Effector memory CD4-positive, alpha-beta T cell (primary cell): ENCODE data around the gene OR10A6.

ENCODE experiments used
- DNase-seq, 3 donors: peaks; one replicate each; pipeline ENCODE4 v3.0.0-alpha.2; 2020
- H3K27ac ChIP-seq: 2 replicates; pipeline ENCODE4 v1.7.0; 2013; ENCODE audit warnings: mild to moderate bottlenecking, low read length, moderate library complexity; ENCODE audit not compliant: insufficient read depth, poor library complexity, severe bottlenecking
- H3K27me3 ChIP-seq: replicated peaks from 2 replicates; pipeline ENCODE4 v1.7.0; 2013; ENCODE audit warnings: mild to moderate bottlenecking, low read length; ENCODE audit not compliant: insufficient read depth, control insufficient read depth, poor library complexity, severe bottlenecking
- H3K36me3 ChIP-seq: 2 replicates; pipeline ENCODE4 v1.7.0; 2013; ENCODE audit warnings: mild to moderate bottlenecking, low read length, moderate library complexity; ENCODE audit not compliant: control insufficient read depth, insufficient read depth
- H3K4me1 ChIP-seq: 2 replicates; pipeline ENCODE4 v1.7.0; 2013; ENCODE audit warnings: low read length, mild to moderate bottlenecking; ENCODE audit not compliant: control insufficient read depth, insufficient read depth, poor library complexity, severe bottlenecking
- H3K4me3 ChIP-seq: 2 replicates; pipeline ENCODE4 v1.7.0; 2013; ENCODE audit warnings: low read length, low read depth, mild to moderate bottlenecking; ENCODE audit not compliant: insufficient read depth, poor library complexity, severe bottlenecking
- H3K9me3 ChIP-seq: 2 replicates; pipeline ENCODE4 v1.7.0; 2013; ENCODE audit warnings: mild to moderate bottlenecking, low read length, moderate library complexity; ENCODE audit not compliant: control insufficient read depth

OR10A6 gene

DNA sequence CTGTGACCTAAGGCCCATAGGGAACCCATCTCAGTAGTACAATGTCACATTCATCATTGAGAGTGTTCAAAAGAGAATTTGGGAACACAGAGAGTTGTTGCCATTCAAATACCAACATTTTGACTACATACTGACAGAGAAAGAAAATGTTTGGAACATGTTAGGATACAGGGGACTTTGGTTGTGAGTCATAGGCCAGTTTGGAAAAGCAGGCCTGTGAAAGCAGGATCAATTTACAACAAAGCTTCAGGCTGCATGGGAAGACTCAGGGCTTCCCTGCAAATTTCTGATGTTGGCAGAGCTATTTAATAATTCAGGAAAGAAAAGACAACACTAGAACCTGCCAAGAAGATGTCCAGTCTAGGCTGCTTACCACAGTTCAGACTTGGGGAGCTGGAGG lies 33.8 kb upstream of the OR10A6 start:
- no peaks in the 10 kb centered on the region for H3K27me3 ChIP-seq
- no peak for DNase-seq
- H3K9me3 ChIP-seq, result no peaks in the 10 kb centered on the region
- no peak overlapping the region for H3K27ac ChIP-seq
- H3K4me1 ChIP-seq, result no peaks in the 10 kb centered on the region
- H3K36me3 ChIP-seq, result no peaks in the 10 kb centered on the region
- H3K4me3 ChIP-seq, result no peak overlapping the region

DNA sequence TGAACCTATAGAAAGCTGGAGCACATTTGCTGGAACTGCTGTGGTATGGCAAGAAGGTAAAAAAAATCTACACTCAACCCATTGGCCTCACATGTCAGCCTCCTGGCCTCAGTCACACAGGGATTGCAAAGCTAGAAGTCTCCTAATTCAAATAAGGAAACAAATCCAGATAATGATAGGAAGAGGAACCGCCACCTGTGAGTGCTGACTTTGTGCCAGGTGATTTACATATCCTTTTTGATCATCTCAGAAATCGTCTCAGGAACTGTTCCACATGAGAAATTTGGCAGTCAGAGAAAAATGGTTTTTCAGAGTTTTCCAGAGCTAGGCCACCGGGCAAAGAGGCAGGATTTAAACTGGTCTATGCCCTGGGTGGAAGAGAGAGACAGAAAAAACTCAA lies 33.2 kb upstream of the OR10A6 start:
- Histone ChIP-seq H3K27ac (no peak overlapping the region), H3K4me1 (no peaks in the 10 kb centered on the region), H3K4me3 (no peak overlapping the region), H3K27me3 (no peaks in the 10 kb centered on the region), H3K9me3 (no peaks in the 10 kb centered on the region), H3K36me3 (no peaks in the 10 kb centered on the region)
- no peak for DNase-seq

DNA sequence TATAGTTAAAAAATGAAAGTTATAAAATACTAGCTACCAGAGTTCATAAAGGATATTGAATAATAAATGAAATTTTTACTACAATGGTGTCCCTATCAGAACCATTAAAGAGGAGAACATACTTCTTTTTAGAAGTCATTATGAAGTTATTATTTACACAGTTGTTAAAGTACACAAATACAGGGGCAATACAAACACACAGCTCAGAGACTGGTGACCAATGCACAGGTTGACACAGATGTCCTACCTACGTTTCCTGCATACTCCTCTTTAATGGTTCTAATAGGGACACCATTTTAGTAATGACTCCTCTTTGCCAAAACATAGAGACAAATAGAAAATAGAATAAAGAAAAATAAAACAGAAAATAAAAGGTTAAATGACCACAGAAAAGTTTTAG lies 24.1 kb upstream of the OR10A6 start:
- no peak for DNase-seq
- Histone ChIP-seq H3K4me1 (no peaks in the 10 kb centered on the region), H3K27me3 (no peaks in the 10 kb centered on the region), H3K36me3 (no peaks in the 10 kb centered on the region), H3K9me3 (no peaks in the 10 kb centered on the region), H3K27ac (no peak overlapping the region), H3K4me3 (no peak overlapping the region)

DNA sequence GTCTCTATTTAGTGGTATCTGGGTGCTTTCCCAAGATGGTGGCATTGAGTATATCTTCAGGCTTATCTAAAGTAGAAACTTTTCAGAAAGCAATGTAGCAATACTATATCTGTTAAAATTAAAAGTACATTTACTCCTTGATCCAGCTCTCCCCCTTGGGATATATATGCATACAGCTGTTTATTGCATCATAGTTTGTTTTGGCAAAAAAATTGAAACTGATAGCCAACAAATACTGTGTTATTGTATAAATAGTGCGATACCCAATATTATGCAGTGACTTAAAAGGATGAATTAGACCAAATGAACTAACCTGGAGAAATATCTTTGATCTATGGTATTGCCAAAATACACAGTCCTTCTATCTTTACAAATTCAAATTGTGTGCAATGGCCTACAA lies 18.9 kb upstream of the OR10A6 start:
- Histone ChIP-seq H3K4me1 (no peaks in the 10 kb centered on the region), H3K27me3 (no peaks in the 10 kb centered on the region), H3K27ac (no peak overlapping the region), H3K4me3 (no peak overlapping the region), H3K9me3 (no peaks in the 10 kb centered on the region), H3K36me3 (no peaks in the 10 kb centered on the region)
- DNase-seq, result no peak

DNA sequence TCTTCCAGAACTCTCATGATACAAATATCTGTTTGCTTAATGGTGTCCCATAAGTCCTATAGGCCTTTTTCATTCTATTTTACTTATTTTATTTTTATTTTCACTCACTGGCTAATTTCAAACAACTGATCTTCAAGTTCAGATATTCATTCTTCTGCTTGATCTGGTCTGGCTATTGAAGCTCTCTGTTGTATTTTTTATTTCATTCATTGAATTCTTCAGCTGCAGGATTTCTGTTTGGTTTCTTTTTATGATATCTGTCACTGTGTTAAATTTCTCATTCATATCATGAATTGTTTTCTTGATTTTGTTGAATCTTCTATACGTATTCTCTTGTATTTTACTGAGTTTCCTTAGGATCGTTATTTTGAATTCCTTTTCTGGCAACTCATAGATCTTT lies 13.1 kb upstream of the OR10A6 start:
- DNase-seq, result no peak
- H3K27ac ChIP-seq, result no peak overlapping the region

DNA sequence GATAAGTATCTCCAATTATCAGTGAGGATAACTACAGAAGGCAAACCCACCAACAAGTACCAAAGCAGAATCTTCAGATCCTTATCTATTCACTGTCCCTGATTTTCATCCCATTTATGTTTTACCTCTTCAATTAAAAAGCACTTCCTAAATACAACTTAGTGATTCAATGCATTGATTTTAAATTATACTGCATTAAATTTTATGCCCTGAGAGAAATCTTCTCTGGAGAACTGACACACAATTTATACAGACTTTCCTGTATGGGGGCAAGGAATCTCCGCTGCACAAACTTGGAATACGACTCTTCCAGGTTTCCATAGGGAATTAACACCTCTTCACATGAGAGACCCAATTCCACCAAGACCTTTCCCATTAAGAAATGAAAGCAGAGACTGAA lies 10.5 kb upstream of the OR10A6 start, which contains the start of gene OR10A3:
Gene OR10A3, minus strand, starts transcription at position 101 of the 400 bp plus-strand sequence. CDS start 2,188 bp downstream, outside the sequence.
- no peak within 1 kb of the TSS for H3K27ac ChIP-seq
- no peak for DNase-seq
- no peaks in the 10 kb centered on the region for H3K27me3 ChIP-seq
- H3K4me3 ChIP-seq, result no peak within 1 kb of the TSS
- no peaks in the 10 kb centered on the region for H3K9me3 ChIP-seq
- no peaks in the 10 kb centered on the region for H3K4me1 ChIP-seq
- no peaks in the 10 kb centered on the region for H3K36me3 ChIP-seq

More for the DNA sequence above, 13.1 kb upstream of the OR10A6 start:
- no peaks in the 10 kb centered on the region for H3K9me3 ChIP-seq
- no peaks in the 10 kb centered on the region for H3K27me3 ChIP-seq
- H3K4me1 ChIP-seq, result no peaks in the 10 kb centered on the region
- H3K4me3 ChIP-seq, result no peak overlapping the region
- H3K36me3 ChIP-seq, result no peaks in the 10 kb centered on the region

DNA sequence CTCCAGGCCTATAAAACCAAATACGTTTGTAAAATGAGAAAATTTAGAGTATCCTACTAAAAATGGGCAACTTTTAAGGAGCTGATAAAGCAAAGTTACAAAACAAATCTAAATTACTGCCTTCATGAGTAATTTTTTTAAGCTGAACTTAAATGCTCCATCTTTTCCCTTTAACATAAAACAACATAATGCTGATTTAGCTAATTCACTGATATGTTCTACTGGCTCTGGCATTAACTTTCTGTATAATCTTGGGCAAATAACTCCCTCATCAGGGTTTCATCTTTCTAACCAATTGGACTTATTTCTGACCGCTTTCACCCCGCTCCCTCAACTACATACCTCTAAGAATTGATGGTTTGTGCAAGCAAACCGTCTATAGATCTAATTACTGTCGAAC lies 10.1 kb upstream of the OR10A6 start:
- Histone ChIP-seq H3K9me3 (no peaks in the 10 kb centered on the region), H3K27ac (no peak overlapping the region), H3K4me1 (no peaks in the 10 kb centered on the region), H3K36me3 (no peaks in the 10 kb centered on the region), H3K4me3 (no peak overlapping the region), H3K27me3 (no peaks in the 10 kb centered on the region)
- DNase-seq, result no peak

DNA sequence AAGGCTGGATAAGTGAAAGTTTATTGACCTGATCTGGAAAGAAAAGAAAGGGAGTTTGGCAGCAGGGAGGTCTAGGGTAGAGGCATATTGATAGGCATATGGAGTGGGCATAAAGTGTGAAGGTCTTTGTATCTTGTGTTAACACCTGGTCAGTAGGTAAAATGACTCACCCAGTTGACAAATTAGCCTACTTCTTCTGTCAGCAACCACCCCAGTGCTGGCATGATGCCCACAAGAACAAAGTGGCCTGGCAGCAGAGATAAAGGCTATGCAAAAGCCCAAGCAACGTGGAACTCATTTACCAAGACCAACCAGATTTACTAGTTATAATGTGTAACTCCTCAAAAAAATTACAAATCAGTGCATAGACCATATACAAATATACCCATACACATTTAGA lies 5.5 kb upstream of the OR10A6 start:
- no peaks in the 10 kb centered on the region for H3K4me1 ChIP-seq
- no peak overlapping the region for H3K4me3 ChIP-seq
- no peaks in the 10 kb centered on the region for H3K9me3 ChIP-seq
- DNase-seq, result no peak
- no peak overlapping the region for H3K27ac ChIP-seq
- H3K36me3 ChIP-seq, result no peaks in the 10 kb centered on the region
- no peaks in the 10 kb centered on the region for H3K27me3 ChIP-seq

DNA sequence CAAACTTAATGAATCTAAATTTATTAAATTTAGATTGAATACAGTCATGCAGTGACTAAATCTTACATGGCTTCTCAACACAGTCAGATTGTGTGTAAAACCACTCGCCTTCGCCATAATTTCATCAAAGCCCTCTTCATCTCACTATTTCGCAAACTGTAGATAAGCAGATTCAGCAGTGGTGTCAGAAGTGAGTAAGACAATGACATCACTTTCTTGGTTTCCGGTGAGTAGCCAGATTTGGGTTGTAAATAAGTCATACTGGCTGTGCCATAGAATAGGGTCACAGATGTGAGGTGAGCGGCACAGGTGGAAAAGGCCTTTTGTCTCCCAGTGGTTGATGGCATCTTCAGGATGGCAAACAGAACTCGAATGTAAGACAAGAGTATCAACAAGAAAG lies 3.4 kb downstream of the OR10A6 start:
- Histone ChIP-seq H3K9me3 (no peaks in the 10 kb centered on the region), H3K27me3 (no peaks in the 10 kb centered on the region), H3K4me3 (no peak overlapping the region), H3K27ac (no peak overlapping the region), H3K4me1 (no peaks in the 10 kb centered on the region), H3K36me3 (no peaks in the 10 kb centered on the region)
- DNase-seq, result no peak

DNA sequence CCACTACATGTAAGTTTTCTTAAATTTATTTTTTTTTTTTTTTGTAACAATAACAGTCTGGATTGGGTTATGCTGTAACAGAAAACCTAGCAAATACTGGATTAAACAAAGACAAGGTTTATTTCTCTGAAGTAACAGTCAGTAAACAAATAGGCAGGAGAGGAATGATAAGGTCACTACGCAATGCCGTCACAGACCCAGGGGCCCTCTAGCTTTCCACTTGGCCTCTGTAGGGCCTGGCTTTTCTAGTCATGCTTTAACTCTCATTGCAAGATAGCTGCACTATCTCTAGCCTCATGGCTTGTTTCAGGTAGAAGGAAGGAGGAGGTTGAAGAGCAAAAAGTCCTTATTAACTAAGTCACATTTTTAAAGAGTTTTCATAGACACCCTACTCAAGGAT lies 6.5 kb downstream of the OR10A6 start:
- no peaks in the 10 kb centered on the region for H3K4me1 ChIP-seq
- H3K9me3 ChIP-seq, result no peaks in the 10 kb centered on the region
- no peaks in the 10 kb centered on the region for H3K36me3 ChIP-seq
- no peak for DNase-seq
- H3K27ac ChIP-seq, result no peak overlapping the region
- no peaks in the 10 kb centered on the region for H3K27me3 ChIP-seq
- no peak overlapping the region for H3K4me3 ChIP-seq

DNA sequence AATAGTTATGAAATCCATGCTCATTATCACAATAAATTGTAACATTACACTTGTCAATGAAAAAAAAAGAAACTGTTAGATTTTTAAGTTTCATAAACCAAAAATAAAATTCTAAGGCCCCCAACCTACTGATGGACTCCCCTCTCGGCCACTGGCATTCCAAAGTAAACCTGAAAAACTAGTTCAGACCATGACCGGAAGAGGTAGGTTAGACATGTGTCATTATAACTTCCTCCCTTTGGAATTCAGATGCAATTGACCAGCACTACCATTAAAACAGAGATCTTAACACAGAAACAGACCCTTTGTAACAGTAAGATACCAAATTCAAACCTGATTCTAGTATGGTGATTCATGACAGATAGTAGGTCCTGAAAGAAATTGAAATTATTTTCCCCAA lies 12.9 kb downstream of the OR10A6 start:
- H3K4me1 ChIP-seq, result no peaks in the 10 kb centered on the region
- no peak overlapping the region for H3K4me3 ChIP-seq
- no peak for DNase-seq
- no peaks in the 10 kb centered on the region for H3K36me3 ChIP-seq
- no peak overlapping the region for H3K27ac ChIP-seq
- no peaks in the 10 kb centered on the region for H3K27me3 ChIP-seq
- H3K9me3 ChIP-seq, result no peaks in the 10 kb centered on the region
